ENCODE data around the gene CCDC87. TPM values are rescaled to one million over a fixed set of nuclear protein-coding genes. Genes with fewer than 3 reads are reported as not detected.

Gene CCDC87
- total RNA-seq, 1 donor from 2014 or later = 1.1 TPM

DNA sequence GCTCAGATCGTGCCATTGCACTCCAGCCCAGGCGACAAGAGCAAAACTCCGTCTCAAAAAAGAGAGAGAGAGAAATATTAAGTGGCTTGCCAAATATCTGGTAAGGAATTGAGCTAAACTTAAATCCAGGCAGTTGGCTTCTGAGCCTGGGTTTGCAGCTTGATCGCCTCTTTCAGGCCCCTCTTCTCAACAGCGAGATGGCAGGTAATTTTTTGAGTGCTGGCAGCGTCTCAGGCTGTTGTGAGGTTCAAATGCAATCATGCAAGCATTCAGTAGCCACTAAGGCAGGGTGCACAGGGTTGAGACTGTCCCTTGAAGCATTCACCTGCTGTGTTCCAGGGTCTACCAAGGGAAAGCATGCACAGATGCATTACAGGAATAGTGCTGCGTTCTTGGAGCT lies 23.8 kb downstream of the CCDC87 start:
- H3K27me3 Mint-ChIP-seq = no peaks in the 10 kb centered on the region
- no peak overlapping the region for H3K27ac Mint-ChIP-seq
- H3K36me3 Mint-ChIP-seq (ENCODE audit: insufficient read depth) = no peaks in the 10 kb centered on the region
- DNase-seq (ENCODE audit: low spot score, unreplicated experiment) = no peak
- no peaks in the 10 kb centered on the region for H3K9me3 Mint-ChIP-seq (ENCODE audit: low read depth)
- TF ChIP-seq, protein P1, sequence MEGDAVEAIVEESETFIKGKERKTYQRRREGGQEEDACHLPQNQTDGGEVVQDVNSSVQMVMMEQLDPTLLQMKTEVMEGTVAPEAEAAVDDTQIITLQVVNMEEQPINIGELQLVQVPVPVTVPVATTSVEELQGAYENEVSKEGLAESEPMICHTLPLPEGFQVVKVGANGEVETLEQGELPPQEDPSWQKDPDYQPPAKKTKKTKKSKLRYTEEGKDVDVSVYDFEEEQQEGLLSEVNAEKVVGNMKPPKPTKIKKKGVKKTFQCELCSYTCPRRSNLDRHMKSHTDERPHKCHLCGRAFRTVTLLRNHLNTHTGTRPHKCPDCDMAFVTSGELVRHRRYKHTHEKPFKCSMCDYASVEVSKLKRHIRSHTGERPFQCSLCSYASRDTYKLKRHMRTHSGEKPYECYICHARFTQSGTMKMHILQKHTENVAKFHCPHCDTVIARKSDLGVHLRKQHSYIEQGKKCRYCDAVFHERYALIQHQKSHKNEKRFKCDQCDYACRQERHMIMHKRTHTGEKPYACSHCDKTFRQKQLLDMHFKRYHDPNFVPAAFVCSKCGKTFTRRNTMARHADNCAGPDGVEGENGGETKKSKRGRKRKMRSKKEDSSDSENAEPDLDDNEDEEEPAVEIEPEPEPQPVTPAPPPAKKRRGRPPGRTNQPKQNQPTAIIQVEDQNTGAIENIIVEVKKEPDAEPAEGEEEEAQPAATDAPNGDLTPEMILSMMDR (IDR thresholded peaks at IDR 0.05; ENCODE audit: unreplicated experiment) = no peak
- no peaks in the 10 kb centered on the region for H3K4me1 Mint-ChIP-seq (ENCODE audit: low read depth)
- no peak overlapping the region for H3K4me3 Mint-ChIP-seq (ENCODE audit: low read depth)

DNA sequence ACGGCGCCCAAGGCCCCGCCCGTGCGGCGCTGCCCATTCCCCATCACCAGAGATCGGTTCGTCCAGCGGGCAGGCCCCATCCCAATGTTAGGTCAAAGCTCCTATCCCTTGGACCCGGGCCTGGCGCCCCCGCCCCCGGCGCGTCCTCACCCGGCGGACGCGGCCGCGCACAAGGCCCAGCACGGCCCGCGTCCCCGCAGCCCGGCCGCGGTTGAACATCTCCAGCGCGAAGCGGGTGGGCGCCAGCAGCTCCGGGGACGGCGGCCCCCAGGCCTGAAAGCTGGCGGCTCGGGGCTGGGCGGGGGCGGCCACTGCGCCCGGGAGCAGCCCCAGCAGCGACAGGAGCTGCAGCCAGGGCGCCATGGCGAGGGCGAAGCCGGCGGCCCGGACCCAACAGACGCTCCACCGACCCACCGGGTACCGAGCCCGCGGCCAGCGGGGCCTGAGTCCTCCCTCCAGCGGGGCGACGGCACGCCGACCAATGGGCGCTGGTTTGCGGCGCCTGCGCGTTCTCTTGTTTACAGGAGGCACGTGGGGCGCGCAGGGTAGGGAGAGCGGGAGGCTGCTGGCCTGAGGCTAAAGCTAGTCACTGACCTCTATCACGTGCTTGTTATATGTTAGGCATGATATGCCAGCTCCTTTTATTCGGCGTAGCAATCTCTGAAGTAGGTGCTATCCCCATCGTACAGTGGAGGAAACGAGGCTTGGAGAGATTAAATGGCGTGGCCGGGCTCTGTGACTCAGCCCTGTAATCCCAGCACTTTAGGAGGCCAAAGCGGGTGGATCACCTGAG lies 24.5 kb downstream of the CCDC87 start, which contains the start of gene CTSF:
TSS of gene CTSF (minus strand) at position 483 of the 793 bp plus-strand sequence. CDS start at position 363, 120 bp downstream.
- no peaks in the 10 kb centered on the region for H3K27me3 Mint-ChIP-seq
- H3K4me1 Mint-ChIP-seq (ENCODE audit: low read depth) = no peaks in the 10 kb centered on the region
- no peaks in the 10 kb centered on the region for H3K36me3 Mint-ChIP-seq (ENCODE audit: insufficient read depth)
- no peaks in the 10 kb centered on the region for H3K9me3 Mint-ChIP-seq (ENCODE audit: low read depth)
- H3K27ac Mint-ChIP-seq = no peak within 1 kb of the TSS
- H3K4me3 Mint-ChIP-seq (ENCODE audit: low read depth) = no peak within 1 kb of the TSS
- no peak for DNase-seq (ENCODE audit: low spot score, unreplicated experiment)
- TF ChIP-seq, protein P1 (IDR thresholded peaks at IDR 0.05; ENCODE audit: unreplicated experiment) = no peak

DNA sequence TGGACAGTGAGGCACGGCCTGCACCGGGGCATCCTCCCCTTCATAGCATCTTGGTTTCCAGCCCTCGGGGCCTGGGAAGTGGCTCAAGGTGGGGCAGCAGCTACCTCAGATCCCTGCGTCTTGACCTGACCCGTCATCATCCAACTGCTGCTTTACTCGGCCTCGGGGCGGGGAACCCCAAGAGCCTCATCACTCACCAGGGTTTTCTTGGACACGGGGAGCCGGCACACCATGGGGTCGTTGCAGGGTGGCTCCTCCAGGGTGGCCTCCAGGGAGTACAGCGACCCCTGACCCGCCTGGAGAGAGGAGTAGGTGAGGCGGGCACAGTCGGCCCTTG lies 25.1 kb downstream of the CCDC87 start:
- no peak for DNase-seq (ENCODE audit: low spot score, unreplicated experiment)
- Mint-ChIP-seq H3K9me3 (ENCODE audit: low read depth) (no peaks in the 10 kb centered on the region), H3K27me3 (no peaks in the 10 kb centered on the region), H3K4me1 (ENCODE audit: low read depth) (no peaks in the 10 kb centered on the region), H3K4me3 (ENCODE audit: low read depth) (no peak overlapping the region), H3K27ac (no peak overlapping the region), H3K36me3 (ENCODE audit: insufficient read depth) (no peaks in the 10 kb centered on the region)
- TF ChIP-seq, protein P1 (IDR thresholded peaks at IDR 0.05; ENCODE audit: unreplicated experiment) = no peak

DNA sequence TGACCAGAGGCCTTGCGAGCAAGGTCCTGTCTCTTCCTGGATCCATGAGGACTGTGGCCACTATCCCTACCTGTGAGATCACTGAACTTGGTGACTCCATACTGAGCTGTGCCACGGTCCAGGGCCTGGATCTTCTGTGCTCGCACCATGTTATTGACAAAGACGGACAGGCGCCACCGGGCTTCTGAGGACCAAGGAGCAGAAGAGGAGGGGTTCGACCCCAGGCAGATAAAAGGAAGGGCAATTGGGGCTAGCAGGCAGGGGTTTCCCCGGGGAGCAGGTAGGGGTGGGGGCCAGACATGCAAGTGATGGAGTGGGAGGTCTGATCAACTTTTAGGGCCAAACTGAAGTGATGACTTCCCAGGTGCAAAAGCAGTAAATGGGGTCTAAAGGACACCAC lies 26.6 kb downstream of the CCDC87 start:
- H3K4me1 Mint-ChIP-seq (ENCODE audit: low read depth) = no peaks in the 10 kb centered on the region
- no peak for DNase-seq (ENCODE audit: low spot score, unreplicated experiment)
- H3K27me3 Mint-ChIP-seq = no peaks in the 10 kb centered on the region
- no peaks in the 10 kb centered on the region for H3K36me3 Mint-ChIP-seq (ENCODE audit: insufficient read depth)
- no peak overlapping the region for H3K4me3 Mint-ChIP-seq (ENCODE audit: low read depth)
- H3K27ac Mint-ChIP-seq = no peak overlapping the region
- TF ChIP-seq, protein P1 (IDR thresholded peaks at IDR 0.05; ENCODE audit: unreplicated experiment) = no peak
- no peaks in the 10 kb centered on the region for H3K9me3 Mint-ChIP-seq (ENCODE audit: low read depth)

DNA sequence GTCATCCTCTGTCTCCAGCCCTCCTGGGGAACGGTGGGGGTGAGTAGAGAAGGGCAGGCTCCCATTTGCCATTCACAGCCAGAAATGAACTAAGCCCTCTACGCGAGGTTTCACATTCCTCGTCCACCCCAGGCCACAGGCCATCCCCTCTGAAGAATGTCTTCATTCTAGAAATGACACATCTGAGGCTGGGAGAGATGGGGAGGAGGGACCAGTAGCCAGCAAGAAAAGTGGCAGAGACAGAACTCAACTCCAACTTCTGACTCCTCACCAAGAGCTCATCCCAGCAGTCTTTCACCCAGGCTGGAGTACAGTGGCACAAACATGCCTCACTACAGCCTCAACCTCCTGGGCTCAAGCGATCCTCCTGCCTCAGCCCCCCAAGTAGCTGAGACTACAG lies 27.9 kb downstream of the CCDC87 start:
- TF ChIP-seq, protein P1 (IDR thresholded peaks at IDR 0.05; ENCODE audit: unreplicated experiment) = no peak
- Mint-ChIP-seq H3K4me3 (ENCODE audit: low read depth) (no peak overlapping the region), H3K4me1 (ENCODE audit: low read depth) (no peaks in the 10 kb centered on the region), H3K27me3 (no peaks in the 10 kb centered on the region), H3K36me3 (ENCODE audit: insufficient read depth) (no peaks in the 10 kb centered on the region), H3K9me3 (ENCODE audit: low read depth) (no peaks in the 10 kb centered on the region), H3K27ac (no peak overlapping the region)
- no peak for DNase-seq (ENCODE audit: low spot score, unreplicated experiment)

Data from progenitor cell of endocrine pancreas (in vitro differentiated cells).